NCI-H774 (cell line): ENCODE results near the gene DMXL1.
"Not testable (repeated sequence)": the region's sequence is repeated elsewhere in the genome, so short reads cannot be mapped to it uniquely, and the experiment has no call there.

ENCODE experiments used
- DNase-seq: peaks from one replicate; lab custom pipeline; 2025; lab: John Stamatoyannopoulos, UW

Gene DMXL1

DNA sequence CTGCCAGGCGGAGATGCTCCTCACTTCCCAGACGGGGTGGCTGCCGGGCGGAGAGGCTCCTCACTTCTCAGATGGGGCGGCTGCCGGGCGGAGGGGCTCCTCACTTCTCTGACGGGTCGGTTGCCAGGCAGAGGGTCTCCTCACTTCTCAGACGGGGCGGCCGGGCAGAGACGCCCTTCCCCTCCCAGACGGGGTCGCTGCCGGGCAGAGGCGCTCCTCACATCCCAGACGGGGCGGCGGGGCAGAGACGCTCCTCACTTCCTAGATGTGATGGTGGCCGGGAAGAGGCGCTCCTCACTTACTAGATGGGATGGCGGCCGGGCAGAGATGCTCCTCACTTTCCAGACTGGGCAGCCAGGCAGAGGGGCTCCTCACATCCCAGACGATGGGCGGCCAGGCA lies 51.6 kb downstream of the DMXL1 start:
- not testable (repeated sequence) for DNase-seq

DNA sequence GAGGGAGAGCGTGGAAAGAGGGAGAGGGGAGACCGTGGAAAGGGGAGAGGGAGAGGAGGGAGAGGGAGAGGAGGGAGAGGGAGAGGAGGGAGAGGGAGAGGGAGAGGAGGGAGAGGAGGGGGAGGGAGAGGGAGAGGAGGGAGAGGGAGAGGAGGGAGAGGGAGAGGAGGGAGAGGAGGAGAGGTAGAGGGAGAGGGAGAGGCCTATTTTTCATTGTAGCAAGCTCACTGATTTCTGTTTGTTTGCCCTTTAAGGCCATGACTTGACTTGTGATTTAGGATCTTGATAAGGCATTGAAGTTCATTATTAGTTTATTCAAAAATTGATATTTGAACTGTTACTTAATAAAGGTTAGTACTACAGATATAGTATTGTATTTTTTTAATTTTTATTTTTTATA lies 52.4 kb downstream of the DMXL1 start:
- no peak for DNase-seq

DNA sequence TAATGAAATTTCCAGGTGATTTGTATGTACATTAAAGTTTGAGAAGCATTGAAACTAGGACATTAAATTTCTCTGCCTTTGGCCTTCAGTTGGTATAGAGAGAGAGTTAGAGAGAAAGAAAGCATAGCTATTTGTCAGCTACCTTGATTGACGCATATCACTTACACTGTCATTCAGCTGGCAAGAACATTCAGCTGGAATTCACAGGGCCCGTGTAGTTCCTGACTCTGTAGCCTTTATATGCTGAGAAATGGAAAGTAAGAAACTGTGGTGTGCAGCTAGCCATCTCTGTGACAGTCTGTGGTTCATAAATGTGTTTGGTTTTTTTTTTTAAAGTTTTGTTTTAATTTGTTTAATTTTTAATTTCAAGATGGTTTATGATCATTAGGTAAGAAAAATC lies 58.9 kb downstream of the DMXL1 start:
- no peak for DNase-seq

DNA sequence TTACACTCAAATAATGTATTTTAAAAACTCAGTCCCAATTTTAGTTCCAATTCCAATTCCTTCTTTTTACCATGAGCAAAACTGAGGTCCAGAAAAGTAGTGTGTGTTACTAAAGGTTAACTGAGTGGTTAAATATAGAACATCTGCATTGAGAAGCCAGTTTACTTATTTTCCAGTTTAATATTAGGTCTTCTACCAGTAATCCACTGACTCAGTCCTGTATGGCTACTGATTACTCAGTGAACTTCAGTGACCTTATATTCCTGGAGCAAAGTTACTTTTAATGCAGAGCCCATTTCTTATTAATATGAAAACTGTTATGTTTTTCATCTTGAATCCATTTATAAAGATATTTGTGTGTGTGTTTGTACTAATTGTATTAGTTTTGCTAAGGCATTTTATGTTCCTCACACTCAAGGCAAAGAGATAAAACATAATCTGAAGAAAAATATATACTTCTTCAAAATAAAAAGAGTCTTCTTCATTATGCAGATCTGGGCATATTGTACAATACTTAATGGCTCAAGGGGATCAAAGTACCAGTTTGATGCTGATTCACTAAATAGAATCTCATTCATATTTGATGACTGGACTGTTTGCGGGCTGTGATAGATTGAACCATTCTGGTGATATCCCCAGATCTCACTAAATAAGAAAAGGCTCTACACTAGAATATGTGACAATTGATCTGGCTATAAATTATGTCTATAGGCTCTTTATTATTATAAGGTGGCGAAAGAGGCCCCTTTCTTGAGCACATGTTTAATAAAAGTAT lies 60.8 kb downstream of the DMXL1 start:
- no peak for DNase-seq

DNA sequence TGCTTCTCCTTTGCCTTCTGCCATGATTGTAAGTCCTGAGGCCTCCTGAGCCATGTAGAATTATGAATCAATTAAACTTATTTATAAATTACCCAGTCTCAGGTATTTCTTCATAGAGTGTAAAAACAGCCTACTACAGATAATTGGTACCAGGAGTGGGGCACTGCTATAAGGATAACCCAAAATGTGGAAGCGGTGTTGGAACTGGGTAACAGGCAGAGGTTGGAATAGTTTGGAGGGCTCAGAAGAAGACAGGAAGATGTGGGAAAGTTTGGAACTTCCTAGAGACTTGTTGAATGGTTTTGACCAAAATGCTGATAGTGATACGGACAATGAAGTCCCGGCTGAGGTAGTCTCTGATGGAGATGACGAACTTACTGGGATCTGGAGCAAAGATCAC lies 64.9 kb downstream of the DMXL1 start:
- DNase-seq, result not testable (repeated sequence)

DNA sequence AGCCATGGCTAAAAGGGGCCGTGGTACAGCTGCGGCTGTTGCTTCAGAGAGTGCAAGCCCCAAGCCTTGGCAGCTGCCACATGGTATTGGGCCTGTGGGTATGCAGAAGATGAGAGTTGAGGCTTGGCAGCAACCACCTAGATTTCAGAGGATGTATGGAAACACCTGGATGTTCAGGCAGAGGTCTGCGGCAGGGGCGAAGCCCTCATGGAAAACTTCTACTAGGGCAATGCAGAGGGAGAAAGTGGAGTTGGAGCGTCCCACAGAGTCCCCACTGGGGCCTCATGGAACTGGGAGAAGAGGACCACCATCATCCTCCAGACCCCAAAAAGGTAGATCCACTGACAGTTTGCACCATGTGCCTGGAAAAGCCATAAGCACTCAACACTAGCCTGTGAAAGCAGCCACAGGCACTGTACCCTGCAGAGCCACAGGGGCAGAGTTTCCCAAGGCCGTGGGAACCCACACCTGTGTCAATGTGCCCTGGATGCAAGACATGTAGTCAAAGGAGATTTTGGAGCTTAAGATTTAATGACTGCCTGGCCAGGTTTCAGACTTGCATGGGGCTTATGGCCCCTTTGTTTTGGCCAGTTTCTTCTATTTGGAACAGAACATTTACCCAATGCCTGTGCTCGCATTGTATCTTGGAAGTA lies 65.9 kb downstream of the DMXL1 start:
- DNase-seq, result no peak

DNA sequence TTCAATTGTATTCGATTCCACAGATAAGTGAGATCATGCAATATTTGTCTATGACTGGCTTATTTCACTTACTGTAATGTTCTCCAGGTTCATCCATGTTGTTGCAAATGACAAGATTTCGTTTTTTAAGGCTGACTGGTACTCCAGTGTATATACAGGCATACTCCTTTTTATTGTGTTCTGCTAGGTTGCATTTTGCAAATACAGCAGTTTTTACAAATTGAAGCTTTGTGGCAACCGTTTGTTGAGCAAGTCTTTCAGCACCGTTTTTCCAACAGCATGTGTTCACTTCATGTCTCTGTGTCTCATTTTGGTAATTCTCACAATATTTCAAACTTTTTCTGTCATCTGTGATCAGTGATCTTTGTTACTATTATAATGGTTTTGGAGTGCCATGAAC lies 82.7 kb downstream of the DMXL1 start:
- DNase-seq, result no peak

DNA sequence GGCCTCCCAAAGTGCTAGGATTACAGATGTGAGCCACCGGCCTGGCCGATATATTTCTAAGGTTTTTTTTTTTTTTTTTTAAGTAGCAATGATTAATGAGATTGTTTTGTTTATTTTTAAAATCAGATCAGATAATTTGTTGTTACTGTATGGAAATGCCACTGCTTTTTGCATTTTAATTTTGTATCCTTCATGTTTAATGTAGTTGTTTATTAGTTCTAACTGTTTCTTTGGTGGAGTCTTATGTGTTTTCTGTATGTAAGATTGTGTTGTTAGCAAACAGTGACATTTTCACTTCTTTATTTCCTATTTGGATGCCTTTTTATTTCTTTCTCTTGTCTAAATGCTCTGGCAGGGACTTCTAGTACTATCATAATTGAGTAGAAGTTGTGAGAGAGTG lies 87.3 kb downstream of the DMXL1 start:
- no peak for DNase-seq

DNA sequence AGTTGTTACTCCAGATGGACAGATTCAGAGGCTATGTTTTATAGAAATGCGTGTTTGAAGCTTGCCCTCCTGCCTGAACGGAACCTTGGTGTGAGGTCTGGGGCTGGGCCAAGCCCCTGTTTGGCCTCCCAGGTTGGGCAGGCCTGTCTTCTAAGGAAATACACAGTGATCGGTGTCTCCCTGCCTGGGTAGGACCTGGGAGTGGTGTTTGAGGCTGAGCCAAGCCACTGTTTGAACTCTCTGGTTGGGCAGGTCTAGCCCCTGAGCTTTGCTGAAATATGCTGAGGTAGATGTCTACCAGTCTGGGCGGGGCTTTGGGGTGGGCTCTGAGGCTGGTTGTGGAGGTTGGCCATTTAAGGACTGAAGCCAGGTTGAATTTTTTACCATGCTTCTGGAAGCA lies 90.5 kb downstream of the DMXL1 start:
- DNase-seq, result no peak

DNA sequence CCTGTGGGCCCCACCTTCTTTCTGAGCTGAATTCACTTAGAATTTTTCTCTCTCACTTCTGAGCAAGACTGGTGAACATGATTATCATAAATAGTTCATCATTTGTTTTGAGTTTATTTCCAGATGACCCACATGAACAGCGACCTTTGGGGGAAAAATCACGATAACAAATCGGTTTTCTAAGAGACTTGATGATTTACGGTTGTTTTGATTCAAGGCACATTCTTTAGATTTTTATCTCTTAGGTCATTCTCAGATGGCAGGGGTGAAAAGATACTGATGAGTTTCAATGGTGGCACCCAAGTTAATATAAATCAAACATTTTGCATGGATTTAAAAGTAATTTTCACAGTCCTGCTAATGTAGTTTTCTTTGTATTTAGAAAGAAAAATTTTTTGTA lies 95.1 kb downstream of the DMXL1 start:
- DNase-seq, result no peak

DNA sequence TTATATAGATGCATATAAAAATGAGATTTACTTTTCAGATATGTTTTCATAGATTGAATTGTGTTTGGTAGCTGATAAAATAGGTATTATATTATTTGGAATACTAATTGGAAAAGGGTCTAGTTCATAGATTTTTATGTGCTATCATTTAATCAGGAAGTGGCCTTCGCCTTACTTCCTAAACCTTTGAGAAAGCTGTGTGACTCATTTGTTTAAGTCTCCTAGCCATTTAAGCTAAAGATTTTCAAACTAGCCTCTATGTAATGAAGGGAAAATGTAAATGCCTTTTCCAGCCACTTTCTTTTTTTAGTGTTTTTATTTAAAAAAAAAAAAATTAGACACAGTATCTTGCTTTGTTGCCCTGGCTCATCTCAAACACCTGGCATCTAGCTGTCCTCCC lies 97.5 kb downstream of the DMXL1 start:
- DNase-seq, result no peak

DNA sequence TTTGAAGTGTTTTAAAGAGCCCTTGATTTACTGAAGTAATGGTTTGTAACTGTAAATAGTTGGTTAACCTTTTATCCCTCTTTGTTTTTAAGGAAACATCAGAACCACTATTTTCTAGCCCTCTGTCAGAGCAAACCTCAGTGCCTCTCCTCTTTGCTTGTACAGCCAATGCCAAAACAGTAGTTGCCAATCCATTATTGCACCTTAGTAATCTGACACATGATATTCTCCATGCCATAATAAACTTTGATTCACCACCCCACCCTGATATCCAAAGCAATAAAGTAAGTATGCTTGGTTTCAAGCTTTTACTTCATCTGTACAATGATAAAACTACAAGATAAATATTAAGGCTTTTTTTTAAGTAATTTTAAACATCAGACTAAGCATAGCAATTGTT lies 100.8 kb downstream of the DMXL1 start:
- DNase-seq, result no peak

DNA sequence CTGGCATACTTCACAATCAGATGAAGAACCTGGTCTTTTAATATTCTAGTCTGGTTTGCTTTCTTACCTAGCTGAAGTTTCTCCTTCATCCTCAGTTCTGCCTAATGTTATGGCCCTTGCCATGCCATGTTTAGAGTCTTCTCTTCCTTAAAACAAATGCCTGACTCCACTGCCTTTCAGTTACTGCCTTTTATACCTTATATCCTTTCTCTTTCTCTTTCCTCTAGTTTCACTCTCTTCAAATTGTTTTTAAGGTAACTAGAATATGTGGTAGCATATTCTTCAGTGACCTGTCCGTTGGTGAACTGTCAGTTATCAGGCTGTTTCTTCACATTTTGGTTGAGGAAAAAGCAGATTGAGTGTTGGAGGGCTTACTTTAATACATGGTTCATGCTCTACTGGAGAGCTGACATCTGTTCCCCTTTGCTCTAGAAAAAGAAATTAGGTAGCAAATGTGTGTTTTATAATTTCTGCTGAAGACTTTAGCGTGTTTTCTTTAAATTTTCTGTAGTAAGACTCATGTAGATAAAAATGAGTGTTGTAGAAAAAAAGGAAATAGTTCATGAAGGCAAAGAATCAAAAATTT lies 103.8 kb downstream of the DMXL1 start:
- DNase-seq, result no peak

DNA sequence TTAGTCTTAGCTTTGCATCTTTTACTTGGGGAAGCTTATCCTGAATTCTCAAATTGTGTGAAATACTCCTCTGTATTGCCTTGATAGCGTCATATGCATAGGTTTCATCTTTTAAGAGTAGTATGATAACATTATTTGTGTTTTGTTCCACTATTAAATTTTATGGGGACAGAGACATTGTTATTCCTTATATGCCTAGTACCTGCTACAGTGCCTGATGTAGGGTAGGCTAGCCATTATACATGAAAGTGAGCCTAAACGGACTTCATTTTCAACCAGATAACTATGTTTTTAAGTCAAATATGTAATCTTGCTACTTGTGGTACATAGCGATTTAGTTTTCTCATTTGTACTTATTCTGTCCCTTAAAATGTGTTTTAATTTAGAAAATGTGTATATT lies 105.9 kb downstream of the DMXL1 start:
- DNase-seq, result no peak

DNA sequence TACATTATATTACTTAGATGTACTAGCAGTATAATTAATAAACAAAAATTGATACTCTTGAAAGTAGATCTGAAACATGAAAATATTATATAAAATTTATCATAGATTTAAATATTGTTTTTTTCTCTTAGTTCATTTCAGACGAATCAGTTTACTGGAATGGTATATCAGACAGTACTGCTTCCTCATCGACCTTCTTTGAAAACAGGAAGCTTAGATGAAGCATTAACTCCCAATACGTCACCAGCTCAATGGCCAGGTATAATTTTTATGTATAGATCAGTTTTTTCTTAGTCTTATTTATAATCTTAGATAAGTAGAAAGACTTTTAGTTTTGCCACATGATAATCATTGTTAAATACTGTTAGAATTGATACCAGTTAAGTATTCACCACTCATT lies 106.3 kb downstream of the DMXL1 start:
- DNase-seq, result no peak

DNA sequence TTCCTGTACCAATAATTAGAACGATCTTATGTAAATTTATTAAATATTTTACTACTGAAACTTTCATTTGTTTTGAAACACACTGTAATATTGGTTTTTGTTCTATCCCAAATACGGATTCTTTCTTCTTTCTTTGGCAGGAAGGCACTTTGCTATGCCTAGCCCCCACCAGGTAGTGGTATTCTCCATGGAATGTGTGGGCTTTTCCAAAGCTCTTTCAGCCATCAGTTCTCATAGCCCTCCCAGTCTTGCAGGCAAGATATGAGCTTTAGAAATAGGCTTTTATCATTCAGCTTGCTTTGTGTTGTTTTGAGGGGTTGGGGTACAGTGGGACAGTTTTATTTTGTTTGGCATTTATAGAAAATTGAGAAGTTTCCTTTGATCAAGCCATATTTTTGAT lies 107.5 kb downstream of the DMXL1 start:
- DNase-seq, result no peak

DNA sequence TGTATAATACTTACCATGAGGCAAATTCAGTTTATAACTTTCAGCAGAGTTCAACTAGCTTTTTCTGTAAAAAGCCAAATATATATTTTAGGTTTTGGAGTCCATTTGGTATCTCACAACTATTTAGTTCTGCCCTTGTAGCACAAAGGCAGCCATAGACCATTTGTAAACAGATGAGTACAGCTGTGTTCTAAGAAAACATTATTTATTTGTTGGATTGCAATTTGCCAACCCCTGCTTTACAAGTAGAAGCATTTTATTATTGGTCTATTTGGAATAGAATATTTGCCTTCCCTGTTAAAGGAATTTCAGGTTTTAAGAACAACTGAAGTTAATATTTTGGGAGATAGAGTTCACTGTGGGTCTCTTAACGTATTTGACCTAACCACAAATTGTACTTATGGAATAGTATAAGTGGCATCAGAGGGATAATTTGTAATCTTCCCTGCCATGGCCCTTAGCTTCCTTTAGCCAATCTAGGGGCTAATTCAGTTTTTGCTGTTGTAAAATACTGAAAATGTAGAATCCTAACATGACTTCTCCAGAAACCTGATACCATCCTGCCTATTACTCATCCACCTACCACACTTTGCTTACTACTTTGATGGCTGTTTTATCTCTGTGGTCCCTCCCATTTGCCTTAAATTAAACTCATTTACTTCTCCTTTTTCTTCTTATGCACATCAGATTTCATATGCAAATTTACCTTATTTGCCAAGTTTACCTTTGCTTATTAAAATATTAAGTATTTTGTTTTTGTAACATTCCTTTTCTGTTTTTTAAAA lies 109.2 kb downstream of the DMXL1 start:
- DNase-seq, result no peak

DNA sequence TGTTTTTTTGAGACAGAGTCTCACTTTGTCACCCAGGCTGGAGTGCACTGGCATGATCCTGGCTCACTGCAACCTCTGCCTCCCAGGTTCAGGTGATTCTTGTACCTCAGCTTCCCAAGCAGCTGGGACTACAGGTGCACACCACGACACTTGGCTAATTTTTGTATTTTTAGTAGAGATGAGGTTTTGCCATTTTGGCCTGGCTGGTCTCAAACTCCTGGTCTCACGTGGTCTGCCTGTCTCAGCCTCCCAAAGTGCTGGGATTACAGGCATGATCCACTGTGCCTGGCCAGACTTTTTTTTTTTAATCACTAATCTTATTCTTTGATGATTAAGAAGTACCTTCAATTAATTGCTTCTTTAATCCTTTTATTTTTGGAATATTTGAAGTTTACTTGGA lies 114.6 kb downstream of the DMXL1 start:
- DNase-seq, result not testable (repeated sequence)

DNA sequence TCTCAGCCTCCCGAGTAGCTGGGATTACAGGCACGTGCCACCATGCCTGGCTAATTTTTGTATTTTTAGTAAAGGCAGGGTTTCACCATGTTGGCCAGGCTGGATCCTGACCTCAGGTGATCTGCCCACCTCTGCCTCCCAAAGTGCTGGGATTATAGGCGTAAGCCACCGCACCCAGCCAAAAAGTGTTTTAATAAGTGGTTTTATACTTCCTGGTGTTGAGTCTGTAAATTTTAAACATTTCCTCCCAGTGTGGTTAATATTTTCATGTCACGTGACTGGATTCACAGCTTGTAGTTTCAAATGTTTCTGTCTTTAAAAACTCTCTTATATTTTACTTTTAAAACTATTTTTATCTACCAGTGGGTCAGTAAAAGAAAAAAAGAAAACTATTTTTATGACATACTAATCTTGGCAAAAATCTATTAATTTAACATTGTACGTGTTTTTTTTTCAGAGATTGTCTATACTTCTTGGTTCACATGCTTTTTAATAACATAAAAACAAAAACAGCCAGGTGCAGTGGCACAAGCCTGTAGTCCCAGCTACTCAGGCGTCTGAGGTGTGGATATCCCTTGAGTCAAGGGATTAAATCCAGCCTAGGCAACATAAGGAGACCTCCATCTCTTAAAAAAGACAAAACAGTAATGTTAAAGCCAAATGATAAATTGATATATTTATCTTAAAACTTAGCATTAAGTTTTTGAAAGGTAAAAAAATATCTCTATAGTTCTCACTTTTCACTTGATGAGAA lies 117.1 kb downstream of the DMXL1 start:
- DNase-seq, result no peak

DNA sequence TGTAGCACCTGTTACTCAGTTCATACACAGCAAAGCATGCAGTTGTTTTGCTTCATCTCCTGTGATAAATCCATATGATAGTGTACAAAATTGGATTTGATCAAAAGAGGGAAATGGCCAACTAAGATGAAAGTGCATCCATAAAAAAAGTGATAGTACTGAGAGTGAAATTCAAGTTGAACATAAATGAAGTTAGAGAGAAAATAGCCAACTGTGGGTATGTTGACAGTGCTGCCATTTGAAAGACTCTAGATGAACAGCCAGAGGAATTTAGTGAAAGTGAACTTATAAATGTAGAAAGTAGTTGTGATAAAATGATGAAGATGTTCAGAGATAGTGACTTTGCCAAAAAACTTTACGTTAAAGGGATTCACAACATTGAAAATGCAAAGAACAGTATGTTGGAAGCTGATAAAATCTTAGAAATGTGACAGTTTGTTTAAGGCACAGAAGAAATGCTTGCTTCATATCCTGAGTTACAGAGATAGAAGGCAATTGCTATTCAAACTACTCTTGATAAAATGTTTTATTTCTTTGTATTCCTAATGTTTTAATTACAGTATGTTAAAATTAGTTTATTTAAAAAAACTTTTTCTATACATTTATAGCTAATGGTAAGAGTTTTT lies 119.7 kb downstream of the DMXL1 start:
- no peak for DNase-seq

DNA sequence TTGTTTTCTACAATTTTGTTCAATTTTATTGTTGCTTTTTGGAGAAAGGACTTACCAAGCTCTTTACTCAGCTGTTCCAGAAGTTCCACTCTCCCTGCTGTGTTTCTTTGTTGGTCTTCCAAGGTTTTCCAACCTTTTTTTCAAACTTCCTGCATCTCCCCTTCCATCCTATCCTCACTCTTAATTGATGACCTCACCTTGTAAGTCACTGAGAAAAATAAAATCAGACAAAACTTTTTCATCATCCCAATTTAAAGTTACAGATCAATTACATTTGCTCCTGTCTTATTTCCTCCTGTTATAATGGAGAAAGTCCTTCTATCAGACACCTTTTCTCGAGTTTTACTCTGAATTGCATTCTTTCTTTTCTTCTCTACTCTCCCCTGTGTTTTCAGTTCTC lies 121.1 kb downstream of the DMXL1 start:
- no peak for DNase-seq

DNA sequence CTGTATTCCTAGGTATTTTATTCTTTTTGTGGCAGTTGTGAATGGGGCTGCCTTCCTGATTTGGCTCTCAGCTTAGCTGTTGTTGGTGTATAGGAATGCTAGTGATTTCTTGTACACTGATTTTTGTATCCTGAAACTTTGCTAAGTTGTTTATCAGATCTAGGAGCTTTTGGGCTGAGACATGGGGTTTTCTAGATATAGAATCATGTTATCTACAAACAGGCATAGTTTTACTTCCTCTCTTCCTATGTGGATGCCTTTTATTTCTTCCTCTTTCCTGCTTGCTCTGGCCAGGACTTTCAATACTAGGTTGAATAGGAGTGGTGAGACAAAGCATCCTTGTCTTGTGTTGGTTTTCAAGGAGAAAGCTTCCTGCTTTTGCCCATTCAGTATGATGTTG lies 129.9 kb downstream of the DMXL1 start:
- no peak for DNase-seq
